Cardiac septum (tissue), 1 donor: Measurements from ENCODE around the gene NSUN6. TPM values are rescaled to one million over a fixed set of nuclear protein-coding genes. Genes with fewer than 3 reads are reported as not detected.
"Not testable (repeated sequence)": the region's sequence is repeated elsewhere in the genome, so short reads cannot be mapped to it uniquely, and the experiment has no call there.

ENCODE experiments used
- DNase-seq: peaks from one replicate; pipeline ENCODE4 v3.0.0-alpha.2; 2020; ENCODE audit warnings: low spot score
- intact Hi-C: fragments of 100-400 bp; cut with DNase I; formaldehyde crosslinking; loops from one replicate; pipeline ENCODE4 v1.14.0; 2022
- total RNA-seq: library from RNA; stranded (reverse); fragmentation: NEBNext Ultra II Directional; extraction: Animal tissue kit (Norgen Biotek cat#: 25700); gene quantifications from one replicate; pipeline ENCODE4 v1.2.1, GENCODE V29; 2021
- donor health status: DM: no; HTN: no; CAD: no.

The NSUN6 gene
- total RNA-seq, 1 donor from 2014 or later: 8.7 TPM

- no peak for DNase-seq
- intact Hi-C loops: no loop called here
Observed at GRCh38 chr10:18571076-18571475, 80.3 kb downstream of the NSUN6 start.

GRCh38 chr10:18570386-18570785, 81.0 kb downstream of the NSUN6 start:
- DNase-seq, intact Hi-C loops: not testable (repeated sequence)

- intact Hi-C loops: no loop called here
- no peak for DNase-seq
Observed at GRCh38 chr10:18567343-18567856, 84.0 kb downstream of the NSUN6 start.

- intact Hi-C loops: no loop called here
- no peak for DNase-seq
Observed at GRCh38 chr10:18566177-18566576, 85.2 kb downstream of the NSUN6 start.

- intact Hi-C loops: no loop called here
- no peak for DNase-seq
Observed at GRCh38 chr10:18565006-18565405, 86.4 kb downstream of the NSUN6 start.

- intact Hi-C loops: no loop called here
- no peak for DNase-seq
Observed at GRCh38 chr10:18563003-18563726, 88.2 kb downstream of the NSUN6 start.

GRCh38 chr10:18561861-18562551, 89.4 kb downstream of the NSUN6 start:
- DNase-seq: no peak
- intact Hi-C loops: no loop called here

- no peak for DNase-seq
- intact Hi-C loops: no loop called here
Observed at GRCh38 chr10:18557960-18558359, 93.4 kb downstream of the NSUN6 start.

- no peak for DNase-seq
- intact Hi-C loops: no loop called here
Observed at GRCh38 chr10:18556522-18557147, 94.8 kb downstream of the NSUN6 start.

- intact Hi-C loops: no loop called here
- no peak for DNase-seq
Observed at GRCh38 chr10:18554479-18554878, 96.9 kb downstream of the NSUN6 start.

- intact Hi-C loops: no loop called here
- DNase-seq: no peak
Observed at GRCh38 chr10:18551473-18551872, 99.9 kb downstream of the NSUN6 start.

GRCh38 chr10:18549105-18549504, 102.3 kb downstream of the NSUN6 start:
- no peak for DNase-seq
- intact Hi-C loops: no loop called here

- no peak for DNase-seq
- intact Hi-C loops: no loop called here
Observed at GRCh38 chr10:18545621-18546305, 105.6 kb downstream of the NSUN6 start.

GRCh38 chr10:18542832-18543231, 108.6 kb downstream of the NSUN6 start:
- no peak for DNase-seq
- intact Hi-C loops: no loop called here

GRCh38 chr10:18540195-18540594, 111.2 kb downstream of the NSUN6 start:
- DNase-seq: no peak
- intact Hi-C loops: no loop called here

GRCh38 chr10:18539335-18539734, 112.1 kb downstream of the NSUN6 start:
- DNase-seq: no peak
- intact Hi-C loops: no loop called here

- intact Hi-C loops: no loop called here
- no peak for DNase-seq
Observed at GRCh38 chr10:18533896-18534295, 117.5 kb downstream of the NSUN6 start.

- no peak for DNase-seq
- intact Hi-C loops: no loop called here
Observed at GRCh38 chr10:18532881-18533535, 118.4 kb downstream of the NSUN6 start.

GRCh38 chr10:18528292-18528691, 123.1 kb downstream of the NSUN6 start:
- no peak for DNase-seq
- intact Hi-C loops: no loop called here

GRCh38 chr10:18527687-18528086, 123.7 kb downstream of the NSUN6 start:
- intact Hi-C loops: no loop called here
- DNase-seq: no peak
